Ishikawa (cell line): ENCODE measurements around the gene PPIG.

ENCODE experiments used
- CEBPB ChIP-seq: IDR thresholded peaks from 2 replicates; pipeline ENCODE4 v1.6.1; 2012
- CREB1 ChIP-seq: IDR thresholded peaks from 2 replicates; pipeline ENCODE4 v1.6.1; 2012; ENCODE audit warnings: low read depth
- EP300 ChIP-seq: IDR thresholded peaks from 2 replicates; pipeline ENCODE4 v1.6.1; 2012; ENCODE audit warnings: borderline replicate concordance
- MAX ChIP-seq: IDR thresholded peaks from 2 replicates; pipeline ENCODE4 v1.6.1; 2012
- RAD21 ChIP-seq: IDR thresholded peaks from 2 replicates; pipeline ENCODE4 v1.6.1; 2012; ENCODE audit warnings: low read depth
- REST ChIP-seq: IDR thresholded peaks from 2 replicates; pipeline ENCODE4 v1.6.1; 2012; ENCODE audit warnings: low read depth, mild to moderate bottlenecking
- TAF1 ChIP-seq: IDR thresholded peaks from 2 replicates; pipeline ENCODE4 v1.6.1; 2012; ENCODE audit warnings: low read depth, mild to moderate bottlenecking
- TCF12 ChIP-seq: IDR thresholded peaks from 2 replicates; pipeline ENCODE4 v1.6.1; 2012; ENCODE audit warnings: low read depth
- TEAD4 ChIP-seq: IDR thresholded peaks from 2 replicates; pipeline ENCODE4 v1.6.1; 2012
- YY1 ChIP-seq: IDR thresholded peaks from 2 replicates; pipeline ENCODE4 v1.6.1; 2012; ENCODE audit warnings: low read depth
- ZBTB7A ChIP-seq: IDR thresholded peaks from 2 replicates; pipeline ENCODE4 v1.6.1; 2012; ENCODE audit warnings: low read depth

- TF ChIP-seq EP300 = no peak
- TF ChIP-seq RAD21 = no peak
- no peak for TF ChIP-seq REST
- no peak for TF ChIP-seq TAF1
- TF ChIP-seq TCF12 = no peak
- TF ChIP-seq ZBTB7A = no peak
- no peak for TF ChIP-seq YY1
- no peak for TF ChIP-seq TEAD4
- no peak for TF ChIP-seq CREB1
- TF ChIP-seq MAX = no peak
- TF ChIP-seq CEBPB = no peak
Observed at GRCh38 chr2:169572821-169573159, 11.4 kb upstream of the PPIG start.
